H1 (cell line): ENCODE measurements around the gene TSPAN1. TPM values are rescaled to one million over a fixed set of nuclear protein-coding genes. Genes with fewer than 3 reads are reported as not detected.

Source experiments
- CTCF ChIA-PET: fragments of 300-600 bp; sonication (Branson Sonifier 250); formaldehyde crosslinking; loops from one replicate; lab custom pipeline; 2021; ENCODE audit not compliant: partially characterized antibody; lab: Charles Lee
- POLR2A ChIA-PET: fragments of 300-600 bp; sonication (Branson Sonifier 250); formaldehyde crosslinking; loops from one replicate; lab custom pipeline; 2021; ENCODE audit warnings: inconsistent platforms; ENCODE audit not compliant: partially characterized antibody; lab: Charles Lee
- DNase-seq, 2 experiments: peaks; one replicate each; pipeline versions ENCODE4 v3.0.0 to v3.0.0-alpha.2; 2010 to 2022; ENCODE audit warnings: low spot score in 2 of 2, low read depth in 1 of 2, mixed read lengths in 1 of 2
- FAIRE-seq: peaks from 2 replicates; lab custom pipeline; 2011; peaks lifted over from hg19 to GRCh38; lab: Jason Lieb, UNC
- H2AFZ ChIP-seq: 2 replicates; pipeline ENCODE4 v1.8.1; 2012; ENCODE audit warnings: low read length, inconsistent platforms
- H2AK5ac ChIP-seq: 2 replicates; pipeline ENCODE4 v1.6.1; 2013; ENCODE audit warnings: low read depth, low read length
- H2BK120ac ChIP-seq: replicated peaks from 2 replicates; pipeline ENCODE3; 2013; ENCODE audit warnings: low read depth, low read length, inconsistent platforms
- H2BK12ac ChIP-seq: 2 replicates; pipeline ENCODE4 v1.6.1; 2013; ENCODE audit warnings: low read depth, low read length
- H2BK15ac ChIP-seq: 2 replicates; pipeline ENCODE4 v1.6.1; 2013; ENCODE audit warnings: low read length
- H2BK20ac ChIP-seq: 2 replicates; pipeline ENCODE4 v1.6.1; 2013; ENCODE audit warnings: low read length
- H2BK5ac ChIP-seq: 2 replicates; pipeline ENCODE4 v1.6.1; 2013; ENCODE audit warnings: low read depth, low read length
- H3K14ac ChIP-seq: 2 replicates; pipeline ENCODE4 v1.6.1; 2013; ENCODE audit warnings: inconsistent platforms; ENCODE audit not compliant: insufficient read length
- H3K18ac ChIP-seq: 2 replicates; pipeline ENCODE4 v1.6.1; 2013; ENCODE audit warnings: low read length; ENCODE audit errors: extremely low read depth
- H3K23ac ChIP-seq: 2 replicates; pipeline ENCODE4 v1.6.1; 2013; ENCODE audit warnings: inconsistent platforms; ENCODE audit not compliant: insufficient read length
- H3K23me2 ChIP-seq: 2 replicates; pipeline ENCODE4 v1.6.1; 2013; ENCODE audit warnings: low read depth, low read length
- H3K27ac ChIP-seq: 2 replicates; pipeline ENCODE4 v1.6.1; 2011; ENCODE audit warnings: low read depth, low read length, inconsistent platforms
- H3K27me3 ChIP-seq, 4 experiments: replicated peaks in 1 of 4; 1 replicate in 1 of 4; 2 replicates in 3 of 4; pipeline versions ENCODE4 v1.6.1 to v1.8.1; 2011 to 2013; ENCODE audit warnings: low read length in 3 of 4, mild to moderate bottlenecking in 3 of 4, inconsistent platforms in 2 of 4, mixed read lengths in 2 of 4, moderate library complexity in 1 of 4; ENCODE audit not compliant: control insufficient read depth in 3 of 4, insufficient read depth in 3 of 4; ENCODE audit errors: extremely low read depth in 1 of 4
- H3K36me3 ChIP-seq, 4 experiments: 2 replicates each; pipeline versions ENCODE4 v1.6.1 to v1.8.1; 2011 to 2013; ENCODE audit warnings: mild to moderate bottlenecking in 4 of 4, low read length in 3 of 4, moderate library complexity in 2 of 4, control low read depth in 1 of 4, inconsistent platforms in 1 of 4; ENCODE audit not compliant: insufficient read depth in 4 of 4, control insufficient read depth in 2 of 4
- H3K4ac ChIP-seq: replicated peaks from 2 replicates; pipeline ENCODE3; 2013; ENCODE audit warnings: low read length, low read depth, mixed read lengths, inconsistent platforms; ENCODE audit not compliant: insufficient read length
- H3K4me1 ChIP-seq, 4 experiments: replicated peaks in 1 of 4; 1 replicate in 1 of 4; 2 replicates in 3 of 4; pipeline versions ENCODE4 v1.6.1 to v1.8.1; 2011 to 2013; ENCODE audit warnings: low read length in 3 of 4, inconsistent platforms in 2 of 4, mixed read lengths in 1 of 4; ENCODE audit not compliant: insufficient read depth in 4 of 4, control insufficient read depth in 3 of 4
- H3K4me2 ChIP-seq, 2 experiments: 2 replicates each; pipeline versions ENCODE4 v1.6.1 to v1.8.1; 2011 to 2013; ENCODE audit warnings: low read depth in 2 of 2, low read length in 2 of 2, control low read depth in 1 of 2, inconsistent platforms in 1 of 2, mild to moderate bottlenecking in 1 of 2; ENCODE audit not compliant: insufficient read depth in 1 of 2
- H3K4me3 ChIP-seq, 4 experiments: fragments of 200-600, 300-600 bp in 1 of 4; sonication (generic), shearing (Covaris generic), sonication (Bioruptor Twin) in 1 of 4; 2 replicates each; pipeline versions ENCODE4 v1.5.1 to v1.8.1; 2011 to 2016; ENCODE audit warnings: low read length in 4 of 4, low read depth in 3 of 4, control low read depth in 2 of 4, inconsistent platforms in 2 of 4, mild to moderate bottlenecking in 2 of 4, mixed read lengths in 1 of 4, moderate library complexity in 1 of 4; ENCODE audit not compliant: insufficient read depth in 2 of 4; ENCODE audit errors: extremely low read depth in 1 of 4
- H3K56ac ChIP-seq: replicated peaks from 2 replicates; pipeline ENCODE3; 2013; ENCODE audit warnings: low read depth, mild to moderate bottlenecking, mixed read lengths, low read length, inconsistent platforms; ENCODE audit not compliant: insufficient read length
- H3K79me1 ChIP-seq: 2 replicates; pipeline ENCODE4 v1.6.1; 2013; ENCODE audit warnings: low read depth, low read length, control low read depth
- H3K79me2 ChIP-seq, 2 experiments: 2 replicates each; pipeline versions ENCODE4 v1.6.1 to v1.8.1; 2012 to 2013; ENCODE audit warnings: low read length in 2 of 2, mild to moderate bottlenecking in 2 of 2, inconsistent platforms in 1 of 2; ENCODE audit not compliant: insufficient read depth in 2 of 2, control insufficient read depth in 1 of 2
- H3K9ac ChIP-seq, 4 experiments: replicated peaks in 1 of 4; 1 replicate in 1 of 4; 2 replicates in 3 of 4; pipeline versions ENCODE4 v1.6.1 to v1.8.1; 2011 to 2013; ENCODE audit warnings: low read depth in 3 of 4, low read length in 3 of 4, control low read depth in 2 of 4, mild to moderate bottlenecking in 2 of 4, moderate library complexity in 2 of 4, inconsistent platforms in 1 of 4; ENCODE audit errors: extremely low read depth in 1 of 4
- H3K9me3 ChIP-seq, 2 experiments: 2 replicates each; pipeline versions ENCODE4 v1.6.1 to v1.8.1; 2012 to 2013; ENCODE audit warnings: mild to moderate bottlenecking in 2 of 2, moderate library complexity in 2 of 2, control low read depth in 1 of 2, inconsistent platforms in 1 of 2, low read depth in 1 of 2, low read length in 1 of 2, mixed read lengths in 1 of 2; ENCODE audit not compliant: insufficient read depth in 2 of 2
- H4K20me1 ChIP-seq, 2 experiments: replicated peaks in 1 of 2; 2 replicates each; pipeline versions ENCODE3 to v1.8.1; 2011 to 2013; ENCODE audit warnings: inconsistent platforms in 2 of 2, low read length in 2 of 2, mild to moderate bottlenecking in 1 of 2; ENCODE audit not compliant: insufficient read depth in 2 of 2, control insufficient read depth in 1 of 2
- H4K5ac ChIP-seq: 2 replicates; pipeline ENCODE4 v1.6.1; 2013; ENCODE audit warnings: low read length, low read depth, mixed read lengths, inconsistent platforms; ENCODE audit not compliant: insufficient read length
- H4K8ac ChIP-seq: 2 replicates; pipeline ENCODE4 v1.8.0; 2013; ENCODE audit warnings: mild to moderate bottlenecking, moderate library complexity, low read length, inconsistent platforms; ENCODE audit not compliant: insufficient read depth; ENCODE audit errors: extremely low read depth
- H4K91ac ChIP-seq: replicated peaks from 2 replicates; pipeline ENCODE3; 2013; ENCODE audit warnings: low read length, mixed read lengths, inconsistent platforms; ENCODE audit not compliant: insufficient read length
- WGBS, 2 experiments: shearing (Covaris generic) in 1 of 2; methylation state at CpG; one replicate each; pipeline versions ENCODE4 v1.1.6 to v1.1.7; 2013 to 2015; ENCODE audit warnings: low lambda C conversion rate in 2 of 2, mixed read lengths in 2 of 2, inconsistent platforms in 1 of 2, low coverage in 1 of 2, missing lambda C conversion rate in 1 of 2; ENCODE audit not compliant: insufficient replicate concordance in 2 of 2, insufficient coverage in 1 of 2, insufficient read length in 1 of 2; ENCODE audit errors: extremely low coverage in 1 of 2, missing lambda C conversion rate in 1 of 2; 5-methylcytosine and 5-hydroxymethylcytosine counted together
- polyA plus RNA-seq, 7 experiments: library from polyadenylated mRNA; depleted of rRNA in 3 of 7; stranded (reverse) in 5 of 7; unstranded in 2 of 7; fragments of >200 nt in 5 of 7; fragments of 200-250 nt in 2 of 7; gene quantifications; 1 replicate in 5 of 7; 2 replicates in 1 of 7; 4 replicates in 1 of 7; pipeline versions ENCODE4 v1.2.1 to v1.2.3, GENCODE V29; 2011 to 2013; ENCODE audit warnings: missing spikeins in 2 of 7, mixed read lengths in 2 of 7
- total RNA-seq: library from RNA; stranded (reverse); fragmentation: NEBNext Ultra II Directional; extraction: Animal tissue kit (Norgen Biotek cat#: 25700); gene quantifications from 2 replicates; pipeline ENCODE4 v1.2.1, GENCODE V29; 2021

The TSPAN1 gene
- total and polyA plus RNA-seq, 2 of the 8 experiments (the other 6 are each of a cell fraction or from before 2014, with no cell fraction given), result 0.05 TPM; not detected in 1

DNA sequence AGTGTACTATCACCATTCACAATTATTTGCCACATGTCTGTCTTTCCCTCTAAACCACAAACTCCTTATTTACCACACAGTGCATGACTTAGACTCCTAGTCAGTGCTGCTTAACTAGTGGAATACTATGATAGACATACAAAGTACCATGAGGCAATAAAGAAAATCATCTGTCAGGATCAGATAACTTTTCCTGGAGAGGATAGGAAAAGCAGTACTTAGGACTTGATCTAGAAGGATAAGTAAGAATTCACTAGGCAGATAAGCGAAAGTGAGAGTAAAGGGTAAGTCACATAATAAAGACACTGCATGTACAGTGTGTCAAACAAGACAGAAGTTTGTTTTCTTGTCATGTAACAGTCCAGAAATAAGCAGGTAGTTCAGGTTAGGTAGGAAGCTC lies 21.2 kb upstream of the TSPAN1 start:
- no peak overlapping the region for H2BK15ac ChIP-seq
- ChIA-PET CTCF (no interaction called here), POLR2A (interaction anchor here (0.9 to 1.4 kb wide), 3 partner anchors 9 to 110 kb away, joined by 3 to 4 read pairs (median 3); partner anchors contain the start of gene PIK3R3)
- no peaks in the 10 kb centered on the region for H3K79me1 ChIP-seq
- no peak for DNase-seq
- H3K4me3 ChIP-seq, result no peak overlapping the region
- H3K36me3 ChIP-seq, result no peaks in the 10 kb centered on the region
- no peak overlapping the region for H2BK5ac ChIP-seq
- H2BK120ac ChIP-seq, result no peak overlapping the region
- no peak overlapping the region for H3K56ac ChIP-seq
- H3K23ac ChIP-seq, result no peak overlapping the region
- H4K20me1 ChIP-seq, result no peaks in the 10 kb centered on the region
- H3K27me3 ChIP-seq, result no peaks in the 10 kb centered on the region
- no peaks in the 10 kb centered on the region for H3K23me2 ChIP-seq
- H2BK20ac ChIP-seq, result no peak overlapping the region
- H3K79me2 ChIP-seq, result no peaks in the 10 kb centered on the region
- no peak overlapping the region for H2BK12ac ChIP-seq
- no peaks in the 10 kb centered on the region for H3K9me3 ChIP-seq
- no peak overlapping the region for H3K9ac ChIP-seq
- no peak overlapping the region for H3K18ac ChIP-seq
- H3K14ac ChIP-seq, result no peak overlapping the region
- H2AK5ac ChIP-seq, result no peak overlapping the region
- H2AFZ ChIP-seq, result no peak overlapping the region
- H3K4ac ChIP-seq, result no peak overlapping the region
- H4K91ac ChIP-seq, result no peak overlapping the region
- H3K4me1 ChIP-seq, result no peaks in the 10 kb centered on the region
- H4K8ac ChIP-seq, result no peak overlapping the region
- WGBS, 2 experiments, result 86% methylated on average over 1 of the region's 1 CpG; no CpG with 5 or more reads in 1 of the 2 experiments
- no peak for FAIRE-seq
- H3K4me2 ChIP-seq, result no peak overlapping the region
- H3K27ac ChIP-seq, result no peak overlapping the region
- H4K5ac ChIP-seq, result no peak overlapping the region
